Mesothelial cell of epicardium (in vitro differentiated cells): ENCODE data around the gene TMEM141. TPM values are rescaled to one million over a fixed set of nuclear protein-coding genes. Genes with fewer than 3 reads are reported as not detected.

Experiments
- DNase-seq, 2 experiments: peaks; one replicate each; pipeline ENCODE4 v3.0.0; 2021; ENCODE audit warnings: low spot score in 2 of 2; ENCODE audit not compliant: unreplicated experiment in 2 of 2
- H3K27ac Mint-ChIP-seq: 2 replicates; pipeline ENCODE4 v1.8.0; 2021; ENCODE audit warnings: mixed read lengths
- H3K27me3 Mint-ChIP-seq: 2 replicates; pipeline ENCODE4 v1.8.0; 2021; ENCODE audit warnings: low read depth, mixed read lengths
- H3K36me3 Mint-ChIP-seq: 2 replicates; pipeline ENCODE4 v1.8.0; 2021; ENCODE audit warnings: mixed read lengths
- H3K4me1 Mint-ChIP-seq: 2 replicates; pipeline ENCODE4 v1.8.0; 2021; ENCODE audit warnings: mixed read lengths
- H3K4me3 Mint-ChIP-seq: 2 replicates; pipeline ENCODE4 v1.8.0; 2021; ENCODE audit warnings: mild to moderate bottlenecking, moderate library complexity, mixed read lengths
- H3K9me3 Mint-ChIP-seq: 2 replicates; pipeline ENCODE4 v1.8.0; 2021; ENCODE audit warnings: mixed read lengths
- total RNA-seq: library from RNA; stranded (reverse); gene quantifications from 3 replicates; pipeline ENCODE4 v1.2.1, GENCODE V29; 2021
- TF ChIP-seq, protein P1 (sequence below): fragments of 200-600 bp; sonication (generic); IDR thresholded peaks from one replicate; pipeline ENCODE4 v1.5.0; 2021; ENCODE audit warnings: antibody characterized with exemption; ENCODE audit not compliant: unreplicated experiment

TMEM141 gene
- total RNA-seq, 1 donor from 2014 or later: 71.7 TPM

GRCh38 chr9:136808075-136808805 is 17.1 kb downstream of the TMEM141 start:
- TF ChIP-seq, protein P1, sequence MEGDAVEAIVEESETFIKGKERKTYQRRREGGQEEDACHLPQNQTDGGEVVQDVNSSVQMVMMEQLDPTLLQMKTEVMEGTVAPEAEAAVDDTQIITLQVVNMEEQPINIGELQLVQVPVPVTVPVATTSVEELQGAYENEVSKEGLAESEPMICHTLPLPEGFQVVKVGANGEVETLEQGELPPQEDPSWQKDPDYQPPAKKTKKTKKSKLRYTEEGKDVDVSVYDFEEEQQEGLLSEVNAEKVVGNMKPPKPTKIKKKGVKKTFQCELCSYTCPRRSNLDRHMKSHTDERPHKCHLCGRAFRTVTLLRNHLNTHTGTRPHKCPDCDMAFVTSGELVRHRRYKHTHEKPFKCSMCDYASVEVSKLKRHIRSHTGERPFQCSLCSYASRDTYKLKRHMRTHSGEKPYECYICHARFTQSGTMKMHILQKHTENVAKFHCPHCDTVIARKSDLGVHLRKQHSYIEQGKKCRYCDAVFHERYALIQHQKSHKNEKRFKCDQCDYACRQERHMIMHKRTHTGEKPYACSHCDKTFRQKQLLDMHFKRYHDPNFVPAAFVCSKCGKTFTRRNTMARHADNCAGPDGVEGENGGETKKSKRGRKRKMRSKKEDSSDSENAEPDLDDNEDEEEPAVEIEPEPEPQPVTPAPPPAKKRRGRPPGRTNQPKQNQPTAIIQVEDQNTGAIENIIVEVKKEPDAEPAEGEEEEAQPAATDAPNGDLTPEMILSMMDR: no peak
- Mint-ChIP-seq H3K27ac (peak overlapping the region; percentile 91), H3K4me1 (peaks cover 28% of the 10 kb centered on the region), H3K4me3 (peak overlapping the region; percentile 73), H3K27me3 (no peaks in the 10 kb centered on the region), H3K36me3 (peaks cover 22% of the 10 kb centered on the region), H3K9me3 (no peaks in the 10 kb centered on the region)
- DNase-seq: peak in 1 of 2 experiments; percentile 67

DNA sequence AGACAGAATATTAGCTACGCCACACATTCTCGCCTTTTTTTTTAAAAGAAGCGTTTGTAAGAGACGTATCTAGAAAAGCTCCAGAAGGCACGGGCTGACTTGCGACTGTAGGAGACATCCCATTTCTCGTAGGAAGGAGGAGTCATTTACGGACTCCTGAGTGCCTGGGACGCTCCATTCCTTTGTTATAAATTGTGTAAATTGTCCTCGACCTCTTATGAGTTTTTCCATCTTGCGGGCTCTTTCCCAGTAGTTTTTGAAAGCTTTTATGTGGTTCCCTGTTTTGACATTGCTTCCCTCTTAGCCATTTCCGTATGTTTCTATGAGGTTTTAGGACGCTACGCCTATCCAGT is 17.6 kb downstream of the TMEM141 start:
- H3K9me3 Mint-ChIP-seq: no peaks in the 10 kb centered on the region
- peaks cover 21% of the 10 kb centered on the region for H3K36me3 Mint-ChIP-seq
- H3K4me1 Mint-ChIP-seq: peaks cover 28% of the 10 kb centered on the region
- peak overlapping the region; percentile 91 for H3K27ac Mint-ChIP-seq
- H3K27me3 Mint-ChIP-seq: no peaks in the 10 kb centered on the region
- TF ChIP-seq, protein P1: no peak
- H3K4me3 Mint-ChIP-seq: peak overlapping the region; percentile 70
- DNase-seq: no peak

DNA sequence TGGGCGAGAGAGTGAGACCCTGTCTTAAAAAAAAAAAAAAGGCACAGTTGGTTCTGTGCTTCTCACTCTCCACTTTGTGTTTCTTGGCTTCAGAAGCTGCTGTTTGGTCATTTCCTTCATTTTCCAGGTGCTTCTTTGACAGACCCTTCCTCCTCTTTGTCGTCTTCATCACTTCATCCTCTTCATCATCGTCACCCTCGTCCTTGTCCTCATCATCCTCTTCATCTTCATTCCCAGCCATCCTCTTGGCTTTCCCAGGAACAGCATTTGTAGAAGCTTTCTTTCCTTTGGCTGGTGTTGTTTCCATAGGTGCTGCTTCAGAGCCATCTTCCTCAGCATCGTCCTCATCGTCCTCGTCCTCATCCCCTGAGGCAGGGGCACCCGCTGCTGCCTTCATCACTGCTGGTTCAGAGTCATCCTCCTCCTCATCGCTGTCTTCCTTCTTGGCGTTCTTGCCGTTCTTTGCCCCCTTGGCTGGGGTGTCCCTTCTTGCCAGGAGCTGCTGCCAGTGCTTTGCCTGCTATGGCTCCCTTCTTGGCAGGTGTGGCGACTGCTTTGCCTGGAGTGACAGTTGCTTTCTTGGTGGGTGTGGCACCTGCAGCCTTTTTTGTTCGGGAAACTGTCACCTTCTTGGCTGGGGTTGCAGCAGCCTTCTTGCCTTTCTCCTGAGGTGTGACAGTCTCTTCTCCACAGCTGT is 23.7 kb downstream of the TMEM141 start:
- Mint-ChIP-seq H3K9me3 (no peaks in the 10 kb centered on the region), H3K27me3 (no peaks in the 10 kb centered on the region), H3K4me1 (peaks cover 7% of the 10 kb centered on the region), H3K27ac (no peak overlapping the region), H3K4me3 (no peak overlapping the region), H3K36me3 (peaks cover 33% of the 10 kb centered on the region)
- TF ChIP-seq, protein P1: no peak
- no peak for DNase-seq

DNA sequence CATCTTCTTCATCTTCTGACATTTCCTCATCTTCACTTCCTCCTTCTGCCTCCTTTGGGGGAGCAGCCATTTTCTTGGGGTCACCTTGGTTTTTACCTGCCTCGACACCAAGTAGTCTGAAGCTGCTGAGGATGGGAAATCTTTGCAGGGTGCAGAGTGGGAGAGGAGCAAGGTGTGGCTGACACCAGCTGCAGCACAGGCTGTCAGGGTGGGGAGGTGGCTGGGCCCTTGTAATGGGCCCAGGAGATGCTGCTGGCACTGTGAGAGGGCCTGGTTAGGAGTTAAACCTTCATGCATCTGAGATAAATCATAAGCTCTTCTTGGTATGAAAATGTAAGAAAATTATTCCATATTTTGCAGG is 24.3 kb downstream of the TMEM141 start:
- Mint-ChIP-seq H3K4me1 (peaks cover 4% of the 10 kb centered on the region), H3K9me3 (no peaks in the 10 kb centered on the region), H3K4me3 (no peak overlapping the region), H3K27me3 (no peaks in the 10 kb centered on the region), H3K36me3 (peaks cover 33% of the 10 kb centered on the region), H3K27ac (no peak overlapping the region)
- DNase-seq: no peak
- TF ChIP-seq, protein P1: no peak

- Mint-ChIP-seq H3K9me3 (no peaks in the 10 kb centered on the region), H3K4me3 (peak overlapping the region; percentile 72)
- no peak for DNase-seq
Observed at GRCh38 chr9:136820971-136821825, 30.1 kb downstream of the TMEM141 start.

More at GRCh38 chr9:136820971-136821825, 30.1 kb downstream of the TMEM141 start:
- Mint-ChIP-seq H3K4me1 (peaks cover 8% of the 10 kb centered on the region), H3K27me3 (no peaks in the 10 kb centered on the region), H3K27ac (peak overlapping the region; percentile 76), H3K36me3 (peaks cover 12% of the 10 kb centered on the region)
- TF ChIP-seq, protein P1: no peak
